Upper lobe of left lung (tissue), 6 donors: Measurements from ENCODE around the gene CKAP2L. TPM values are rescaled to one million over a fixed set of nuclear protein-coding genes. Genes with fewer than 3 reads are reported as not detected.
A peak's percentile ranks its signal among the peaks of the same experiment; 100 is the strongest.

Source experiments
- ATAC-seq, 2 donors: fragments of 200-7000 bp; cut with Tn5 transposase; one replicate each; pipeline ENCODE4 v1.9.1; 2022; ENCODE audit warnings: mild to moderate bottlenecking in 2 of 2, moderate library complexity in 2 of 2; ENCODE audit not compliant: low FRiP score in 2 of 2
- DNase-seq, 2 donors: peaks; one replicate each; pipeline ENCODE4 v3.0.0-alpha.2; 2019 to 2020
- H3K27ac ChIP-seq, 4 donors: fragments of 200-600 bp; sonication (generic); one replicate each; pipeline ENCODE4 v1.5.1; 2016 to 2019
- H3K27me3 ChIP-seq, 4 donors: fragments of 200-600 bp; sonication (generic); one replicate each; pipeline ENCODE4 v1.5.1; 2017 to 2019
- H3K36me3 ChIP-seq, 4 donors: fragments of 200-600 bp; sonication (generic); one replicate each; pipeline ENCODE4 v1.5.1; 2016 to 2019
- H3K4me1 ChIP-seq, 4 donors: fragments of 200-600 bp; sonication (generic); one replicate each; pipeline ENCODE4 v1.5.1; 2018 to 2019
- H3K4me3 ChIP-seq, 4 donors: fragments of 200-600 bp; sonication (generic); one replicate each; pipeline ENCODE4 v1.5.1; 2017 to 2019; ENCODE audit warnings: mild to moderate bottlenecking in 2 of 4, moderate library complexity in 1 of 4
- H3K9me3 ChIP-seq, 4 donors: fragments of 200-600 bp; sonication (generic); one replicate each; pipeline ENCODE4 v1.5.1; 2018 to 2019
- CTCF ChIP-seq, 6 experiments: fragments of 450-650 bp in 4 of 6; fragments of 200-600 bp in 2 of 6; sonication (generic) in 2 of 6; IDR thresholded peaks; one replicate each; pipeline ENCODE4 v1.5.1; 2016 to 2019; ENCODE audit warnings: antibody characterized with exemption in 6 of 6
- EP300 ChIP-seq, 4 donors: sonication (generic); formaldehyde crosslinking; IDR thresholded peaks; one replicate each; pipeline ENCODE4 v1.5.1; 2017; ENCODE audit warnings: antibody characterized with exemption in 4 of 4, control low read depth in 2 of 4
- POLR2A ChIP-seq, 4 donors: fragments of 450-650 bp; IDR thresholded peaks; one replicate each; pipeline ENCODE4 v1.5.1; 2016 to 2017; ENCODE audit warnings: antibody characterized with exemption in 4 of 4, mild to moderate bottlenecking in 2 of 4
- POLR2AphosphoS5 ChIP-seq, 2 donors: sonication (generic); formaldehyde crosslinking; IDR thresholded peaks; one replicate each; pipeline ENCODE4 v1.5.1; 2017; ENCODE audit warnings: antibody characterized with exemption in 2 of 2
- WGBS, 2 donors: methylation state at CpG; one replicate each; pipeline ENCODE4 v1.1.5; 2017 to 2018; 5-methylcytosine and 5-hydroxymethylcytosine counted together
- total RNA-seq, 6 donors: library from RNA; depleted of rRNA in 4 of 6; stranded (reverse); fragments of >200 nt in 4 of 6; gene quantifications; one replicate each; pipeline versions ENCODE4 v1.1.0 to v1.2.1, GENCODE V29; 2016 to 2021
- donor health status: DM: no; HTN: no; CAD: no; lungs with moderate emphysema.
- donor health status: DM: no; HTN: yes; CAD: no; lungs with severe emphysema.

Gene CKAP2L
- total RNA-seq, 6 donors from 2014 or later = 0.49 to 2.3 (median 1.7) TPM

- WGBS, 2 donors = 94 to 96% methylated on average over 7 of the region's 7 CpGs
- Histone ChIP-seq H3K27me3 (no peaks in the 10 kb centered on the region), H3K4me3 (no peak overlapping the region), H3K4me1 (no peaks in the 10 kb centered on the region), H3K27ac (no peak overlapping the region), H3K36me3 (no peaks in the 10 kb centered on the region), H3K9me3 (no peaks in the 10 kb centered on the region)
- TF ChIP-seq POLR2AphosphoS5 (IDR thresholded peaks at IDR 0.05) (no peak), CTCF (IDR thresholded peaks at IDR 0.05) (no peak), POLR2A (IDR thresholded peaks at IDR 0.05) (no peak), EP300 (IDR thresholded peaks at IDR 0.05) (no peak)
- DNase-seq = no peak
- ATAC-seq = no peak
These were observed 23.9 kb downstream of the CKAP2L start for GRCh38 chr2:112740527-112740926.

- Histone ChIP-seq H3K27me3 (no peaks in the 10 kb centered on the region), H3K36me3 (no peaks in the 10 kb centered on the region), H3K27ac (no peak overlapping the region), H3K4me1 (peaks cover 0 to 2% (median 0%) of the 10 kb centered on the region in 4 donors), H3K4me3 (no peak overlapping the region), H3K9me3 (no peaks in the 10 kb centered on the region)
- 84 to 95% methylated on average over 1 of the region's 1 CpG for WGBS, 2 donors
- TF ChIP-seq POLR2AphosphoS5 (IDR thresholded peaks at IDR 0.05) = no peak
- TF ChIP-seq EP300 (IDR thresholded peaks at IDR 0.05) = no peak
- ATAC-seq (no peak), DNase-seq (no peak)
These were observed 26.7 kb downstream of the CKAP2L start for GRCh38 chr2:112737542-112738232.

GRCh38 chr2:112733871-112734270 is 30.5 kb downstream of the CKAP2L start:
- Histone ChIP-seq H3K4me3 (no peak overlapping the region), H3K9me3 (no peaks in the 10 kb centered on the region), H3K4me1 (peaks cover 0 to 7% (median 5%) of the 10 kb centered on the region in 4 donors), H3K27ac (no peak overlapping the region), H3K27me3 (no peaks in the 10 kb centered on the region), H3K36me3 (no peaks in the 10 kb centered on the region)
- WGBS, 2 donors = 39 to 46% methylated on average over 1 of the region's 1 CpG
- TF ChIP-seq POLR2A (IDR thresholded peaks at IDR 0.05) = no peak
- no peak for TF ChIP-seq POLR2AphosphoS5 (IDR thresholded peaks at IDR 0.05)
- TF ChIP-seq CTCF (IDR thresholded peaks at IDR 0.05) = no peak
- ATAC-seq (no peak), DNase-seq (no peak)

- ATAC-seq (peak in 1 of 2 donors; percentile 30), DNase-seq (no peak)
- WGBS, 2 donors = 50 to 57% methylated on average over 4 of the region's 4 CpGs
- Histone ChIP-seq H3K27me3 (no peaks in the 10 kb centered on the region), H3K36me3 (no peaks in the 10 kb centered on the region), H3K4me1 (peaks cover 0 to 10% (median 8%) of the 10 kb centered on the region in 4 donors), H3K27ac (no peak overlapping the region), H3K9me3 (no peaks in the 10 kb centered on the region), H3K4me3 (no peak overlapping the region)
- TF ChIP-seq POLR2AphosphoS5 (IDR thresholded peaks at IDR 0.05) (no peak), POLR2A (IDR thresholded peaks at IDR 0.05) (no peak), EP300 (IDR thresholded peaks at IDR 0.05) (no peak), CTCF (IDR thresholded peaks at IDR 0.05) (no peak)
These were observed 31.0 kb downstream of the CKAP2L start for GRCh38 chr2:112733456-112733855.

- Histone ChIP-seq H3K36me3 (no peaks in the 10 kb centered on the region), H3K4me1 (peaks cover 5 to 17% (median 14%) of the 10 kb centered on the region in 4 donors), H3K27ac (no peak overlapping the region), H3K4me3 (no peak overlapping the region), H3K27me3 (no peaks in the 10 kb centered on the region), H3K9me3 (no peaks in the 10 kb centered on the region)
- ATAC-seq (no peak), DNase-seq (no peak)
- TF ChIP-seq EP300 (IDR thresholded peaks at IDR 0.05) = no peak
- no peak for TF ChIP-seq CTCF (IDR thresholded peaks at IDR 0.05)
- TF ChIP-seq POLR2A (IDR thresholded peaks at IDR 0.05) = no peak
- TF ChIP-seq POLR2AphosphoS5 (IDR thresholded peaks at IDR 0.05) = no peak
- 82 to 95% methylated on average over 2 of the region's 2 CpGs for WGBS, 2 donors
These were observed 32.9 kb downstream of the CKAP2L start for GRCh38 chr2:112731479-112731878.
